H1 (cell line): ENCODE results near the gene RHOU. TPM values are rescaled to one million over a fixed set of nuclear protein-coding genes. Genes with fewer than 3 reads are reported as not detected.

Source experiments
- CTCF ChIA-PET: fragments of 300-600 bp; sonication (Branson Sonifier 250); formaldehyde crosslinking; loops from one replicate; lab custom pipeline; 2021; ENCODE audit not compliant: partially characterized antibody; lab: Charles Lee
- POLR2A ChIA-PET: fragments of 300-600 bp; sonication (Branson Sonifier 250); formaldehyde crosslinking; loops from one replicate; lab custom pipeline; 2021; ENCODE audit warnings: inconsistent platforms; ENCODE audit not compliant: partially characterized antibody; lab: Charles Lee
- DNase-seq, 2 experiments: peaks; one replicate each; pipeline versions ENCODE4 v3.0.0 to v3.0.0-alpha.2; 2010 to 2022; ENCODE audit warnings: low spot score in 2 of 2, low read depth in 1 of 2, mixed read lengths in 1 of 2
- FAIRE-seq: peaks from 2 replicates; lab custom pipeline; 2011; peaks lifted over from hg19 to GRCh38; lab: Jason Lieb, UNC
- H2AFZ ChIP-seq: 2 replicates; pipeline ENCODE4 v1.8.1; 2012; ENCODE audit warnings: low read length, inconsistent platforms
- H2AK5ac ChIP-seq: 2 replicates; pipeline ENCODE4 v1.6.1; 2013; ENCODE audit warnings: low read depth, low read length
- H2BK120ac ChIP-seq: replicated peaks from 2 replicates; pipeline ENCODE3; 2013; ENCODE audit warnings: low read depth, low read length, inconsistent platforms
- H2BK12ac ChIP-seq: 2 replicates; pipeline ENCODE4 v1.6.1; 2013; ENCODE audit warnings: low read depth, low read length
- H2BK15ac ChIP-seq: 2 replicates; pipeline ENCODE4 v1.6.1; 2013; ENCODE audit warnings: low read length
- H2BK20ac ChIP-seq: 2 replicates; pipeline ENCODE4 v1.6.1; 2013; ENCODE audit warnings: low read length
- H2BK5ac ChIP-seq: 2 replicates; pipeline ENCODE4 v1.6.1; 2013; ENCODE audit warnings: low read depth, low read length
- H3K14ac ChIP-seq: 2 replicates; pipeline ENCODE4 v1.6.1; 2013; ENCODE audit warnings: inconsistent platforms; ENCODE audit not compliant: insufficient read length
- H3K18ac ChIP-seq: 2 replicates; pipeline ENCODE4 v1.6.1; 2013; ENCODE audit warnings: low read length; ENCODE audit errors: extremely low read depth
- H3K23ac ChIP-seq: 2 replicates; pipeline ENCODE4 v1.6.1; 2013; ENCODE audit warnings: inconsistent platforms; ENCODE audit not compliant: insufficient read length
- H3K23me2 ChIP-seq: 2 replicates; pipeline ENCODE4 v1.6.1; 2013; ENCODE audit warnings: low read depth, low read length
- H3K27ac ChIP-seq: 2 replicates; pipeline ENCODE4 v1.6.1; 2011; ENCODE audit warnings: low read depth, low read length, inconsistent platforms
- H3K27me3 ChIP-seq, 4 experiments: replicated peaks in 1 of 4; 1 replicate in 1 of 4; 2 replicates in 3 of 4; pipeline versions ENCODE4 v1.6.1 to v1.8.1; 2011 to 2013; ENCODE audit warnings: low read length in 3 of 4, mild to moderate bottlenecking in 3 of 4, inconsistent platforms in 2 of 4, mixed read lengths in 2 of 4, moderate library complexity in 1 of 4; ENCODE audit not compliant: control insufficient read depth in 3 of 4, insufficient read depth in 3 of 4; ENCODE audit errors: extremely low read depth in 1 of 4
- H3K36me3 ChIP-seq, 4 experiments: 2 replicates each; pipeline versions ENCODE4 v1.6.1 to v1.8.1; 2011 to 2013; ENCODE audit warnings: mild to moderate bottlenecking in 4 of 4, low read length in 3 of 4, moderate library complexity in 2 of 4, control low read depth in 1 of 4, inconsistent platforms in 1 of 4; ENCODE audit not compliant: insufficient read depth in 4 of 4, control insufficient read depth in 2 of 4
- H3K4ac ChIP-seq: replicated peaks from 2 replicates; pipeline ENCODE3; 2013; ENCODE audit warnings: low read length, low read depth, mixed read lengths, inconsistent platforms; ENCODE audit not compliant: insufficient read length
- H3K4me1 ChIP-seq, 4 experiments: replicated peaks in 1 of 4; 1 replicate in 1 of 4; 2 replicates in 3 of 4; pipeline versions ENCODE4 v1.6.1 to v1.8.1; 2011 to 2013; ENCODE audit warnings: low read length in 3 of 4, inconsistent platforms in 2 of 4, mixed read lengths in 1 of 4; ENCODE audit not compliant: insufficient read depth in 4 of 4, control insufficient read depth in 3 of 4
- H3K4me2 ChIP-seq, 2 experiments: 2 replicates each; pipeline versions ENCODE4 v1.6.1 to v1.8.1; 2011 to 2013; ENCODE audit warnings: low read depth in 2 of 2, low read length in 2 of 2, control low read depth in 1 of 2, inconsistent platforms in 1 of 2, mild to moderate bottlenecking in 1 of 2; ENCODE audit not compliant: insufficient read depth in 1 of 2
- H3K4me3 ChIP-seq, 4 experiments: fragments of 200-600, 300-600 bp in 1 of 4; sonication (generic), shearing (Covaris generic), sonication (Bioruptor Twin) in 1 of 4; 2 replicates each; pipeline versions ENCODE4 v1.5.1 to v1.8.1; 2011 to 2016; ENCODE audit warnings: low read length in 4 of 4, low read depth in 3 of 4, control low read depth in 2 of 4, inconsistent platforms in 2 of 4, mild to moderate bottlenecking in 2 of 4, mixed read lengths in 1 of 4, moderate library complexity in 1 of 4; ENCODE audit not compliant: insufficient read depth in 2 of 4; ENCODE audit errors: extremely low read depth in 1 of 4
- H3K56ac ChIP-seq: replicated peaks from 2 replicates; pipeline ENCODE3; 2013; ENCODE audit warnings: low read depth, mild to moderate bottlenecking, mixed read lengths, low read length, inconsistent platforms; ENCODE audit not compliant: insufficient read length
- H3K79me1 ChIP-seq: 2 replicates; pipeline ENCODE4 v1.6.1; 2013; ENCODE audit warnings: low read depth, low read length, control low read depth
- H3K79me2 ChIP-seq, 2 experiments: 2 replicates each; pipeline versions ENCODE4 v1.6.1 to v1.8.1; 2012 to 2013; ENCODE audit warnings: low read length in 2 of 2, mild to moderate bottlenecking in 2 of 2, inconsistent platforms in 1 of 2; ENCODE audit not compliant: insufficient read depth in 2 of 2, control insufficient read depth in 1 of 2
- H3K9ac ChIP-seq, 4 experiments: replicated peaks in 1 of 4; 1 replicate in 1 of 4; 2 replicates in 3 of 4; pipeline versions ENCODE4 v1.6.1 to v1.8.1; 2011 to 2013; ENCODE audit warnings: low read depth in 3 of 4, low read length in 3 of 4, control low read depth in 2 of 4, mild to moderate bottlenecking in 2 of 4, moderate library complexity in 2 of 4, inconsistent platforms in 1 of 4; ENCODE audit errors: extremely low read depth in 1 of 4
- H3K9me3 ChIP-seq, 2 experiments: 2 replicates each; pipeline versions ENCODE4 v1.6.1 to v1.8.1; 2012 to 2013; ENCODE audit warnings: mild to moderate bottlenecking in 2 of 2, moderate library complexity in 2 of 2, control low read depth in 1 of 2, inconsistent platforms in 1 of 2, low read depth in 1 of 2, low read length in 1 of 2, mixed read lengths in 1 of 2; ENCODE audit not compliant: insufficient read depth in 2 of 2
- H4K20me1 ChIP-seq, 2 experiments: replicated peaks in 1 of 2; 2 replicates each; pipeline versions ENCODE3 to v1.8.1; 2011 to 2013; ENCODE audit warnings: inconsistent platforms in 2 of 2, low read length in 2 of 2, mild to moderate bottlenecking in 1 of 2; ENCODE audit not compliant: insufficient read depth in 2 of 2, control insufficient read depth in 1 of 2
- H4K5ac ChIP-seq: 2 replicates; pipeline ENCODE4 v1.6.1; 2013; ENCODE audit warnings: low read length, low read depth, mixed read lengths, inconsistent platforms; ENCODE audit not compliant: insufficient read length
- H4K8ac ChIP-seq: 2 replicates; pipeline ENCODE4 v1.8.0; 2013; ENCODE audit warnings: mild to moderate bottlenecking, moderate library complexity, low read length, inconsistent platforms; ENCODE audit not compliant: insufficient read depth; ENCODE audit errors: extremely low read depth
- H4K91ac ChIP-seq: replicated peaks from 2 replicates; pipeline ENCODE3; 2013; ENCODE audit warnings: low read length, mixed read lengths, inconsistent platforms; ENCODE audit not compliant: insufficient read length
- MAX ChIP-seq: IDR thresholded peaks from 2 replicates; pipeline ENCODE4 v1.6.1; 2012; ENCODE audit warnings: inconsistent platforms
- POLR2AphosphoS5 ChIP-seq: IDR thresholded peaks from 2 replicates; pipeline ENCODE4 v1.6.1; 2011; ENCODE audit warnings: low read depth, low read length
- POU5F1 ChIP-seq: IDR thresholded peaks from 2 replicates; pipeline ENCODE4 v1.6.1; 2011; ENCODE audit warnings: low read depth, mild to moderate bottlenecking, low read length, moderate library complexity
- SRF ChIP-seq: IDR thresholded peaks from 2 replicates; pipeline ENCODE4 v1.6.1; 2011; ENCODE audit warnings: mild to moderate bottlenecking, low read depth, low read length, moderate library complexity
- YY1 ChIP-seq: IDR thresholded peaks from 2 replicates; pipeline ENCODE4 v1.6.1; 2011; ENCODE audit warnings: low read depth, mild to moderate bottlenecking, low read length
- WGBS, 2 experiments: shearing (Covaris generic) in 1 of 2; methylation state at CpG; one replicate each; pipeline versions ENCODE4 v1.1.6 to v1.1.7; 2013 to 2015; ENCODE audit warnings: low lambda C conversion rate in 2 of 2, mixed read lengths in 2 of 2, inconsistent platforms in 1 of 2, low coverage in 1 of 2, missing lambda C conversion rate in 1 of 2; ENCODE audit not compliant: insufficient replicate concordance in 2 of 2, insufficient coverage in 1 of 2, insufficient read length in 1 of 2; ENCODE audit errors: extremely low coverage in 1 of 2, missing lambda C conversion rate in 1 of 2; 5-methylcytosine and 5-hydroxymethylcytosine counted together
- polyA plus RNA-seq, 7 experiments: library from polyadenylated mRNA; depleted of rRNA in 3 of 7; stranded (reverse) in 5 of 7; unstranded in 2 of 7; fragments of >200 nt in 5 of 7; fragments of 200-250 nt in 2 of 7; gene quantifications; 1 replicate in 5 of 7; 2 replicates in 1 of 7; 4 replicates in 1 of 7; pipeline versions ENCODE4 v1.2.1 to v1.2.3, GENCODE V29; 2011 to 2013; ENCODE audit warnings: missing spikeins in 2 of 7, mixed read lengths in 2 of 7
- total RNA-seq: library from RNA; stranded (reverse); fragmentation: NEBNext Ultra II Directional; extraction: Animal tissue kit (Norgen Biotek cat#: 25700); gene quantifications from 2 replicates; pipeline ENCODE4 v1.2.1, GENCODE V29; 2021
- TF ChIP-seq, protein P1 (sequence below): IDR thresholded peaks from 2 replicates; pipeline ENCODE4 v1.6.1; 2012; ENCODE audit warnings: low read length, inconsistent platforms
- TF ChIP-seq, protein P2 (sequence below): IDR thresholded peaks from 2 replicates; pipeline ENCODE4 v1.6.1; 2012; ENCODE audit warnings: inconsistent platforms

RHOU gene
- total and polyA plus RNA-seq, 2 of the 8 experiments (the other 6 are each of a cell fraction or from before 2014, with no cell fraction given): 3.0 to 3.4 TPM

GRCh38 chr1:228723287-228723686 is 12.0 kb upstream of the RHOU start:
- Histone ChIP-seq H3K18ac (0 out of 2 replicates have a peak overlapping the region, but pooled peaks have one; percentile 17), H3K9ac (no peak overlapping the region), H3K27me3 (no peaks in the 10 kb centered on the region), H2BK120ac (no peak overlapping the region), H3K4ac (no peak overlapping the region), H2BK5ac (no peak overlapping the region), H3K36me3 (no peaks in the 10 kb centered on the region), H3K23ac (no peak overlapping the region), H3K79me1 (no peaks in the 10 kb centered on the region), H4K91ac (no peak overlapping the region), H3K56ac (no peak overlapping the region), H2AK5ac (no peak overlapping the region), H3K4me2 (peak overlapping the region in 1 of 2 experiments; percentile 46; a peak in 2 of 4 replicates), H3K79me2 (no peaks in the 10 kb centered on the region)
- DNase-seq (peak in 1 of 2 experiments; percentile 57), FAIRE-seq (peak; percentile 24)
- CTCF ChIA-PET: interaction anchor here (1.3 kb wide), 1 partner anchor 13 kb away, joined by 3 read pairs; no protein-coding TSS in a partner anchor
- TF ChIP-seq YY1 (0 out of 2 replicates have a peak, but pooled peaks have one; percentile 53), POU5F1 (0 out of 2 replicates have a peak, but pooled peaks have one; percentile 38), POLR2AphosphoS5 (no peak), SRF (0 out of 2 replicates have a peak, but pooled peaks have one; percentile 43), MAX (peak; percentile 78)
- TF ChIP-seq, protein P1, sequence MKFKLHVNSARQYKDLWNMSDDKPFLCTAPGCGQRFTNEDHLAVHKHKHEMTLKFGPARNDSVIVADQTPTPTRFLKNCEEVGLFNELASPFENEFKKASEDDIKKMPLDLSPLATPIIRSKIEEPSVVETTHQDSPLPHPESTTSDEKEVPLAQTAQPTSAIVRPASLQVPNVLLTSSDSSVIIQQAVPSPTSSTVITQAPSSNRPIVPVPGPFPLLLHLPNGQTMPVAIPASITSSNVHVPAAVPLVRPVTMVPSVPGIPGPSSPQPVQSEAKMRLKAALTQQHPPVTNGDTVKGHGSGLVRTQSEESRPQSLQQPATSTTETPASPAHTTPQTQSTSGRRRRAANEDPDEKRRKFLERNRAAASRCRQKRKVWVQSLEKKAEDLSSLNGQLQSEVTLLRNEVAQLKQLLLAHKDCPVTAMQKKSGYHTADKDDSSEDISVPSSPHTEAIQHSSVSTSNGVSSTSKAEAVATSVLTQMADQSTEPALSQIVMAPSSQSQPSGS: no peak
- TF ChIP-seq, protein P2, sequence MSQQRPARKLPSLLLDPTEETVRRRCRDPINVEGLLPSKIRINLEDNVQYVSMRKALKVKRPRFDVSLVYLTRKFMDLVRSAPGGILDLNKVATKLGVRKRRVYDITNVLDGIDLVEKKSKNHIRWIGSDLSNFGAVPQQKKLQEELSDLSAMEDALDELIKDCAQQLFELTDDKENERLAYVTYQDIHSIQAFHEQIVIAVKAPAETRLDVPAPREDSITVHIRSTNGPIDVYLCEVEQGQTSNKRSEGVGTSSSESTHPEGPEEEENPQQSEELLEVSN: peak; percentile 57
- TF ChIP-seq, all 59 proteins: peak for 5
- POLR2A ChIA-PET: no interaction called here
- Histone ChIP-seq H4K5ac (no peak overlapping the region), H3K14ac (no peak overlapping the region), H2BK15ac (no peak overlapping the region), H4K20me1 (no peaks in the 10 kb centered on the region), H3K9me3 (no peaks in the 10 kb centered on the region), H2AFZ (no peak overlapping the region), H2BK20ac (no peak overlapping the region), H3K23me2 (no peaks in the 10 kb centered on the region; the same call in 1 of the 2 replicates), H2BK12ac (no peak overlapping the region), H3K4me1 (peaks cover 2 to 6% (median 4%) of the 10 kb centered on the region in 4 experiments; a peak in 6 of 7 replicates), H3K4me3 (no peak overlapping the region; a peak in 1 of 8 replicates), H4K8ac (no peak overlapping the region), H3K27ac (no peak overlapping the region)
- WGBS, 2 experiments: 42% methylated on average over 6 of the region's 6 CpGs; no CpG with 5 or more reads in 1 of the 2 experiments
